ENCODE measurements around the gene FHL2. TPM values are rescaled to one million over a fixed set of nuclear protein-coding genes. Genes with fewer than 3 reads are reported as not detected.
A peak's percentile ranks its signal among the peaks of the same experiment; 100 is the strongest.

The FHL2 gene, protein sequence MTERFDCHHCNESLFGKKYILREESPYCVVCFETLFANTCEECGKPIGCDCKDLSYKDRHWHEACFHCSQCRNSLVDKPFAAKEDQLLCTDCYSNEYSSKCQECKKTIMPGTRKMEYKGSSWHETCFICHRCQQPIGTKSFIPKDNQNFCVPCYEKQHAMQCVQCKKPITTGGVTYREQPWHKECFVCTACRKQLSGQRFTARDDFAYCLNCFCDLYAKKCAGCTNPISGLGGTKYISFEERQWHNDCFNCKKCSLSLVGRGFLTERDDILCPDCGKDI
- 10 to 100 TPM in 4 of 8 experiments, 1 to 10 TPM in 4; 2.4 to 87.6 (median 23.4) TPM for total RNA-seq

DNA sequence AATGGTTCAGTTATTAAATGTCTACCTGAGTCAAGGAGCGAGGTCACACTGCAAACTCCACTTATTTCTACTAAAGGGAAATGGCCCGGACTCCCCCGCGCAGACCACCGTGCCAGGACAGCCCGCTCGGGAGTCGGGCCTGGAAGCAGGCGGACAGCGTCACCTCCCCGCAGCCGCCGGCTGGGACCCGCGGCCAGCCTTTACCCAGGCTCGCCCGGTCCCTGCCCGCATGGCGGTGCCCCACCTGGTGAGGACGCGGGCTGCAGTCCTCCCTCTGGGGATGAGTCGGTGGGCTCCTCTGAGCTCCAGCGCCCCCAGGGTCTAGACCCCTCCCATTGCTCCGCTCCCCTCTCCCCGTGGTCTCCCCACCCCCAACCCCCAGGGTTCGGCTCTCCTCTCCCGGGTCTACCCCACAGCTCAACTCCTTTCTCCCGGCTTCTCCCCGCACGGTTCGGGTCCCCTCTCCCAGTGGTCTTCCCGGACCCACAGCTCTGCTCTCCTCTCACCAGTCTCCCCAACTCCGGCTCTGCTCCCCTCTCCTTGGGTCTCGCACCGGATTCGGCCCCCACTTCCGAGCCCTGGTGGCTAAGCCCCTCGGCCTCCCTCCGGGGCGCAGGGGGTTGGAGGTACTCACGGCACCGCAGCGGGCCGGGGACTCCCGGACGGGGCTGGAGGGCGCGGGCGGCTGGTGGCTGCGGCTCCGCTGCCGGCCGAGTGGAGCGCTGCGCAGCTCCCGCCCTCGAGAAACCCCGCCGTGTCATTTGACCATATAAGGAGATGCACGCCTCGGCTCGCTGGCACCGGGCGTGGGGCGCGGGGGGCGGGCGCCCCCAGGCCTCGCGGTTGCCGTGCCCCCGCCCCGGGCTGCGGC, at the start of gene FHL2:
TSS of gene FHL2 (minus strand) at position 716 of the 871 bp plus-strand sequence. CDS start 12,535 bp downstream, outside the sequence.
- no peaks in the 10 kb centered on the region for H3K4me1 ChIP-seq (replicated peaks in 1 of 2)
- no peak within 1 kb of the TSS for H3K27ac ChIP-seq
- ATAC-seq (replicated peaks in 6 of 8) = peak; percentile 67 to 98 (median 96)
- WGBS, 10 experiments = 0% methylated on average over 2 to 11 of the region's 74 CpGs; no CpG with 5 or more reads in 5 of the 10 experiments
- peak within 1 kb of the TSS; percentile 68 to 83 (median 74) for H3K4me3 ChIP-seq
- in situ Hi-C loops (cut with MboI; ENCODE audit: low pct_unique_long_range_greater_than_20kb in 2 of 9, low sequenced_read_pairs in 9 of 9, unreplicated experiment in 9 of 9) = loop anchor here in 1 of 9 experiments (25.0 kb wide), 1 partner anchor 114 kb away; no protein-coding TSS in a partner anchor

DNA sequence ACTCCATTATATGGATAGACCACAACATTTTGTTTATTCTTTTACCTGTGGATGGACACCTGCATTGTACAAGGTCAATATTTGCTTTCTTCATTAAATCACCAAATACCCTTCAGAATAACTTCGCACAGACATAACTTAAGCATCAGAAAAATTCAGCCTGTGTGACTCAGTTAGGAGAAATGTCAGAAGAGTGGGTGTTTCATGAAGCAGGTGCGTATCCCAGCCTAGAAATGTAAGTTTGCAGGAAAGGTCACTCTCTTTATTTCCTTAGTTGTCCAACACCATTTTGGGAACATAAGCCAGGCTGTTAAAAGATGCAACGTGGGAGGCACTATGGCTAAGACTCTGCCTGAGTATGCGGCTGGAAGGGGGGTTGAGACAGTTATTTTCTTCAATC, 48.6 kb upstream of the FHL2 start:
- no peaks in the 10 kb centered on the region for H3K4me1 ChIP-seq (replicated peaks in 1 of 2)
- 80 to 100% (median 91%) methylated on average over 1 to 4 of the region's 4 CpGs; no CpG with 5 or more reads in 2 of the 10 experiments for WGBS, 10 experiments
- no peak overlapping the region for H3K4me3 ChIP-seq
- no peak for ATAC-seq (replicated peaks in 6 of 8)
- in situ Hi-C loops (cut with MboI; ENCODE audit: low pct_unique_long_range_greater_than_20kb in 2 of 9, low sequenced_read_pairs in 9 of 9, unreplicated experiment in 9 of 9) = no loop called here
- H3K27ac ChIP-seq = no peak overlapping the region

DNA sequence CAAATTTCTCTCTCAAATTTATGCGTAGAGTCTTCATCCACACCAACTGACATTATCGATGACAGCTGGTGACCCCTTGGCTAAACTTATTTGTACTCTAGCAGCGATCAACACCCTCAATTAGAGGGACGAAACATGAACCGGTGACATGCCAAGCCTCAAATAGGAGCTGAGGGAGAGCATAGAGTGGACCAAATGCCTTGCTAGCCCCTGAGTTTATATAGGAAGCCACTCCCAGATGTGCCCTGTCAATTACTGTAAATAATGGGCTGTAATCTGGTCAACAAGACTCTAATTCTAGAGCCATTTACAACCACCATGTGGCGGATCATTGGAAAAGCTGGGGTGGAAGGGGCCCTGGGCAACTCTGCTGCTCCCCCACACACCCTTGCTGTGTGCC, 47.6 kb upstream of the FHL2 start:
- ATAC-seq (replicated peaks in 6 of 8) = peak in 1 of 8 experiments; percentile 46
- in situ Hi-C loops (cut with MboI; ENCODE audit: low pct_unique_long_range_greater_than_20kb in 2 of 9, low sequenced_read_pairs in 9 of 9, unreplicated experiment in 9 of 9) = no loop called here
- Histone ChIP-seq H3K4me1 (replicated peaks in 1 of 2) (no peaks in the 10 kb centered on the region), H3K4me3 (no peak overlapping the region), H3K27ac (no peak overlapping the region)
- WGBS, 10 experiments = 76 to 100% (median 89%) methylated on average over 1 to 5 of the region's 6 CpGs; no CpG with 5 or more reads in 3 of the 10 experiments

DNA sequence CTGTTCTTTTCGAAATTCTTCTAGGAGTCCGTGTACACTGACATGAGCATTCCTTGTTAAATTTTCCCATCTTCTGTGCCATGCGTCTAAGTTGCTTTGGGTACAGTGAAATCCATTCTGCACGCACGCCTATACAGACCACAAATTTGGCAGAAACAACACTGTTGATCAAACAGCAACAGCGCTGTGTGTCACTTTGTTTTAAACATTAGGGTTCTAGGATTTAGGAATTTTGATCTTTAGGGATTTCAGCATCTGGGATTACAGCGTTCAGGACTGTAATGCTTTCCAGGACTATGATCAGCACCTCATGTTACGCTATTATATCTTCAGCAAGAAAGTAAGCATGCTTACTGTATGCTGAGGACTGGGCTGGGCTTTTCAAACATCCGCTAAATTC, 47.1 kb upstream of the FHL2 start:
- peak in 1 of 8 experiments; percentile 11 for ATAC-seq (replicated peaks in 6 of 8)
- in situ Hi-C loops (cut with MboI; ENCODE audit: low pct_unique_long_range_greater_than_20kb in 2 of 9, low sequenced_read_pairs in 9 of 9, unreplicated experiment in 9 of 9) = no loop called here
- 4 to 100% (median 90%) methylated on average over 1 to 9 of the region's 9 CpGs for WGBS, 10 experiments

DNA sequence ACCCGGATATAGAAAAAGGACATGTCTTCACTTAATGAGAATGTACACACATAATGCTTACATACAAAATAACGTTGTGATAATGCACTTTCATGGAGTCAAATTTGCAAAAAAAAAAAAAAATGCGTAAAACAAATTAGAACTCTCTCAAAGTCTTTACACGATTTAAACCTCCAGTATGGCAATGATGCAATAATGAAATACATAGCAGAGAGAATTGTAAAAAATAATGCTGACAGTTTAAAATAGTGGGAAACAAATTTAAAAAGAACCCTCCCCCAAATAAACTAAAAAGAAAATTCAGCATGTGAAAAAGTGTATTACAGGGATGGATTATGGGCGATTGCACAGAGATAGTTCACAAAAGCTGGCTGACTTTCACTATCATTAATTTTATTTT, 46.6 kb upstream of the FHL2 start:
- no peak for ATAC-seq (replicated peaks in 6 of 8)
- 23 to 82% (median 68%) methylated on average over 3 to 5 of the region's 5 CpGs for WGBS, 10 experiments
- in situ Hi-C loops (cut with MboI; ENCODE audit: low pct_unique_long_range_greater_than_20kb in 2 of 9, low sequenced_read_pairs in 9 of 9, unreplicated experiment in 9 of 9) = no loop called here

More for the DNA sequence above, 47.1 kb upstream of the FHL2 start:
- Histone ChIP-seq H3K27ac (no peak overlapping the region), H3K4me1 (replicated peaks in 1 of 2) (no peaks in the 10 kb centered on the region), H3K4me3 (no peak overlapping the region)

DNA sequence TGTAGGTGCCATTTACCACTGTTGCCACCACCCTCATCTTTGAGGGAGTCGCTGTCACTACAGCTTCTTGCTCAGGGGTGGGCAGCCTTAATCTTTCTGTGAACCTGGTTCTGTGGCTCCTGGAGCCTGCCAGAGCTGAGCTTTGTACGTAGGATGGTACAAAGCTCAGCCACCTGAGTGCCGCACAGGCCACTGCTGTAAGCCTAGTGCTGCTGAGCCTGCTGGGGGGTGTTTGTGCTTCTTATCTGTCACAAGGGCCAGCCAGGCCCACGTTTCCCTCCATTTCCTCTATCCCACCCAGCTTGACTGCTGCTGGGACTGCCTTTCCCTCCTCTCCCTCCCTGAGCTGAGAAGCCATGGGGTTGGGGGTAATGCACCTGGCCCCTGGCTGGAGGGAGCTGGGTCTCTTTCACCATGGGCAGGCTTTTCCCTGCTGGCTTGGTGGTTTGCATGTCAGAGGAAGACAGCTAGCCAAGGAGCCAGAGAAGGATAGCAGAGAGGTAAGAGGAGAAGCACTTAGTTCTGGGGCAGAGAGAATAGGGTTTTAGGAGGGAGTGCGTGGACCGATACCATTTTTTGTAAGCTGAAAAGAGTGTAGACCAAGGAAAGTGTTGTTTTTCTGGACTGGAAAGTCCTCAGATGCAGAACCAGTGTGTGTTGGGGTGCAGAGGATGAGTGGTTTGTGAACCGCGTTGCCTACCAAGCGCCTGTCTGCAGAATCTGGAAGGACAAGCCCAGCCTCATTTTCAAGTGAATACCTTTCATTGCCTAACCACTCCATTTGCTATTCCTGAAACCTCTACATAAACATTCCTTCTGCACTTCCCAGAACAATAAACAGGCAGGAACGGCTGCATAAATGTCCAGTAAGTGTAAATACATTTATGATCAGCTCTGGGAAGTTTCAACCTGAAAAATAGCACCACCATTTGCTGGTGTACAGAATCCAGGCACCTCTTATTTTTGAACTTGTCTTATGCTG, 45.1 kb upstream of the FHL2 start:
- in situ Hi-C loops (cut with MboI; ENCODE audit: low pct_unique_long_range_greater_than_20kb in 2 of 9, low sequenced_read_pairs in 9 of 9, unreplicated experiment in 9 of 9) = no loop called here
- WGBS, 10 experiments = 20 to 70% (median 61%) methylated on average over 1 to 6 of the region's 10 CpGs; no CpG with 5 or more reads in 1 of the 10 experiments
- Histone ChIP-seq H3K4me3 (no peak overlapping the region), H3K27ac (no peak overlapping the region), H3K4me1 (replicated peaks in 1 of 2) (no peaks in the 10 kb centered on the region)
- peak in 3 of 8 experiments; percentile 34 to 91 (median 66) for ATAC-seq (replicated peaks in 6 of 8)

More for the DNA sequence above, 46.6 kb upstream of the FHL2 start:
- H3K27ac ChIP-seq = no peak overlapping the region
- no peak overlapping the region for H3K4me3 ChIP-seq
- H3K4me1 ChIP-seq (replicated peaks in 1 of 2) = no peaks in the 10 kb centered on the region

DNA sequence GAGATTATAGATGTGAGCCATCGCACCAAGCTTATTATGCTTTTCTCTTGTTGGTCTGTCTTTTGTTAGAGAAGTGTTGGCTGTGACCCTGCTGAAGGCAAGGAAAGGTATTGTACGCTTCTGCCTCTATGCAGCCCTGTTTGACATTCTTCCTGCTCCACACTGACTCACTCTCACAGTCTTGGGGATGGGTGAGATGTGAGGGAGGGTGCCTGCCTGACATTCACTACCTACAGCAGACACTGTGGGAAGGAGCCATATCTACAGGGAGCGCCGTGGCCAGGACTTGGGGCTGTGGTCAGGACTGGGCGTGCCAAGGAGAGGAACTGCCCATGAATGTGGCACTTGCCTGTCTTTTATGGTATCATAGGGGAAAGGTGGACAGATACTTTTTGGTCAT, 43.9 kb upstream of the FHL2 start:
- 80 to 100% (median 100%) methylated on average over 1 to 4 of the region's 5 CpGs; no CpG with 5 or more reads in 4 of the 10 experiments for WGBS, 10 experiments
- no peak for ATAC-seq (replicated peaks in 6 of 8)
- Histone ChIP-seq H3K27ac (no peak overlapping the region), H3K4me3 (no peak overlapping the region), H3K4me1 (replicated peaks in 1 of 2) (no peaks in the 10 kb centered on the region)
- in situ Hi-C loops (cut with MboI; ENCODE audit: low pct_unique_long_range_greater_than_20kb in 2 of 9, low sequenced_read_pairs in 9 of 9, unreplicated experiment in 9 of 9) = no loop called here

DNA sequence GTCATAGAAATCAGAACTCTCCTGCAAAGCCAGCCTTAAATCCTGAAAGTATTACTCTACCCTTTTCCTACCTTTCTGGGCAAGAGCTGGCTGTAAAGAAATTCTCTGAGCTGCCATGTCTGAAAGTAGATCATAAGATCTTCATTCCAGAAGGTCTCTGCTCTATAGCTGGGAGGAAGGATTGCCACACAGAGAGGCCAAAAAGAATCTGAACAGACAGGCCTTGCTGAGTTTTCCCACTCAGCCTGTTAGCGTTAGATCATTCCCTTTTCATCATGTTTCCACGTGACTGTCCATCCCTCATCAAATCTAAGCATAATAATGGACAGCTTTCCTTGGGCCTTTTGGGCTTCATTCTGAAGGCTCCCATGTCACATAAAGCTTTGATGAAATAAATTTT, 43.2 kb upstream of the FHL2 start:
- no peak overlapping the region for H3K27ac ChIP-seq
- H3K4me3 ChIP-seq = no peak overlapping the region
- in situ Hi-C loops (cut with MboI; ENCODE audit: low pct_unique_long_range_greater_than_20kb in 2 of 9, low sequenced_read_pairs in 9 of 9, unreplicated experiment in 9 of 9) = no loop called here
- ATAC-seq (replicated peaks in 6 of 8) = no peak
- WGBS, 10 experiments = 80 to 100% (median 94%) methylated on average over 1 to 2 of the region's 2 CpGs; no CpG with 5 or more reads in 4 of the 10 experiments
- no peaks in the 10 kb centered on the region for H3K4me1 ChIP-seq (replicated peaks in 1 of 2)

DNA sequence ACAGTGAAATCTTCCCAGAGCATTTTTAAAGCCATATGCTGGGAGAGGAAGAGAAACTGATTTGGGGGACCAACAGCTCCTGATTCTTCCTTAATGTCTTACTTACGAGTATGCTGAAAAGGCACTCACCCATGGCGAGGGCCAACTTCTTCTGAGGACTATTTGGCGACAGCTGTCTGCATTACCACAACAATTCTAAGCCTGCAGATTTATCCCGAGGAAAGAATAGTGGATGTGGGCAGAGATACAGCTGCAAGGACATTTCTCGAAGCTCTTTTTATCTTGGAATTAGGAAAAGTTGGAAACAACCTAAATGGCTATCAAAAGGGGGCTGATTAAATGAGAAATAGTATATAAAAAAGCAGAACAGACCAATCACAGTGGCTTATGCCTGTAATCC, 40.3 kb upstream of the FHL2 start:
- in situ Hi-C loops (cut with MboI; ENCODE audit: low pct_unique_long_range_greater_than_20kb in 2 of 9, low sequenced_read_pairs in 9 of 9, unreplicated experiment in 9 of 9) = no loop called here
- ATAC-seq (replicated peaks in 6 of 8) = no peak

DNA sequence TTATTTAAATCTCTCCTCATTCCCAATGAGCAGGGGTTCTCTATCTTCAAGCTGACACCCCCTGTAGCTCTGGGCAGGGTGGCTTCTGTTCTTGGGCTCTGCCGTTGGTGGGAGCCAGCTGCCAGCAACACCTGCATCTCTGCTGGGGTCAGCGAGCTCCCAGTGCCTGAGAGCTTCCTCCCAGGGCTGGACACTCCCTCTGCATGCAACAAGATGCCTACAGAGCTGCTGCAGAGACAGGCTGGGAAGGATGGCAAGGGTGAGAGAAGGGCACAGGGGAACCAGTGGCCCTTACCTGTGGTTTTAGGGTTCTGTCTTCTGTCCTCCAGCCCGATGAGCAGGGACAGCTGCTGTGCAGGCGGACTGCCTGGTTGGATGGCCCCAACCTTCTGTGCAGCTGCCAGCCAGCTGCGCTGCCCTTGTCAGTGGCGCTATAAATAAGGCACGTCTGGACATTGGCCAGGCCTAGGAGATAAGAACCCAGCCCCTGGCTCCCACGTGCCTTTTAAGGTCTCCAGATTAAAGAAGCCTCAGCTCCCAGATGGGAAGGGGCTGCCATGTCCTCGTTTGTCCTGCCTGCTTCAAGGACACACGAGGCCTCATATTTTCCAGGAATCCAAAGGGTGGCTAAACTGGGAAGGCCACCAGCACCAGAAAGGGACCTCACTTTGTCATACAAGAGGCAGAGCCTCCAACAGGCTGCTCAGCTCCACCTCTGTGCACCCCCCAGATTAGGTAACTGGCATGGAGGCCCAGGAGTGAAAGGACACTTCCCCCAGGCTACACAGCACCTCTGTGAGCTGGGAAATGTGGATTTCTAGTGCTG, 39.5 kb upstream of the FHL2 start:
- Histone ChIP-seq H3K4me1 (replicated peaks in 1 of 2) (no peaks in the 10 kb centered on the region), H3K4me3 (no peak overlapping the region), H3K27ac (no peak overlapping the region)
- in situ Hi-C loops (cut with MboI; ENCODE audit: low pct_unique_long_range_greater_than_20kb in 2 of 9, low sequenced_read_pairs in 9 of 9, unreplicated experiment in 9 of 9) = no loop called here
- 11 to 92% (median 36%) methylated on average over 2 to 5 of the region's 10 CpGs; no CpG with 5 or more reads in 3 of the 10 experiments for WGBS, 10 experiments
- ATAC-seq (replicated peaks in 6 of 8) = peak in 5 of 8 experiments; percentile 25 to 86 (median 69)

More for the DNA sequence above, 40.3 kb upstream of the FHL2 start:
- Histone ChIP-seq H3K4me3 (no peak overlapping the region), H3K4me1 (replicated peaks in 1 of 2) (no peaks in the 10 kb centered on the region), H3K27ac (no peak overlapping the region)
- WGBS, 10 experiments = 19 to 76% (median 54%) methylated on average over 2 to 4 of the region's 5 CpGs; no CpG with 5 or more reads in 4 of the 10 experiments

DNA sequence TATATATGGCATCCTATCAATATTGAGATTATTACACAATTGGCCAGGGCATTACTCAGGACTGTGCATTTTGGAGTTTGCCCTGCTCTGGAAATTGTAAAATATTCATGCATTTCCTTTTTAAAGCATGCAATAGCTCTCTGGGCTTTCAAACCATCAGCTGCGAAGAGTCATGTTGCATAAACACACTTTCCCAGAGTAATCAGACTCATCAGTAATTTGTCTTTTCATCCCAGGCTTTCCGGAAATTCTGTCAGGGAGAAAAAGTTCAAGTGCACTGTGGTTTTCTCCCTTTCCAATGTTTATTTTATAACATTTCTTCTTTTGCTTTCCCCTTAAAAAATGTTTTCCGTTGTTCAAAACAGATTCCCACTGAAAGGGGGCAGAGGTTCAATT, 38.9 kb upstream of the FHL2 start:
- WGBS, 10 experiments = 0 to 81% (median 36%) methylated on average over 2 to 3 of the region's 3 CpGs; no CpG with 5 or more reads in 3 of the 10 experiments
- Histone ChIP-seq H3K27ac (no peak overlapping the region), H3K4me1 (replicated peaks in 1 of 2) (no peaks in the 10 kb centered on the region), H3K4me3 (no peak overlapping the region)
- in situ Hi-C loops (cut with MboI; ENCODE audit: low pct_unique_long_range_greater_than_20kb in 2 of 9, low sequenced_read_pairs in 9 of 9, unreplicated experiment in 9 of 9) = no loop called here
- peak in 3 of 8 experiments; percentile 77 to 90 (median 86) for ATAC-seq (replicated peaks in 6 of 8)
